Measurements from ENCODE around the gene ARHGAP4.
A peak's percentile ranks its signal among the peaks of the same experiment; 100 is the strongest.

ARHGAP4 gene

DNA sequence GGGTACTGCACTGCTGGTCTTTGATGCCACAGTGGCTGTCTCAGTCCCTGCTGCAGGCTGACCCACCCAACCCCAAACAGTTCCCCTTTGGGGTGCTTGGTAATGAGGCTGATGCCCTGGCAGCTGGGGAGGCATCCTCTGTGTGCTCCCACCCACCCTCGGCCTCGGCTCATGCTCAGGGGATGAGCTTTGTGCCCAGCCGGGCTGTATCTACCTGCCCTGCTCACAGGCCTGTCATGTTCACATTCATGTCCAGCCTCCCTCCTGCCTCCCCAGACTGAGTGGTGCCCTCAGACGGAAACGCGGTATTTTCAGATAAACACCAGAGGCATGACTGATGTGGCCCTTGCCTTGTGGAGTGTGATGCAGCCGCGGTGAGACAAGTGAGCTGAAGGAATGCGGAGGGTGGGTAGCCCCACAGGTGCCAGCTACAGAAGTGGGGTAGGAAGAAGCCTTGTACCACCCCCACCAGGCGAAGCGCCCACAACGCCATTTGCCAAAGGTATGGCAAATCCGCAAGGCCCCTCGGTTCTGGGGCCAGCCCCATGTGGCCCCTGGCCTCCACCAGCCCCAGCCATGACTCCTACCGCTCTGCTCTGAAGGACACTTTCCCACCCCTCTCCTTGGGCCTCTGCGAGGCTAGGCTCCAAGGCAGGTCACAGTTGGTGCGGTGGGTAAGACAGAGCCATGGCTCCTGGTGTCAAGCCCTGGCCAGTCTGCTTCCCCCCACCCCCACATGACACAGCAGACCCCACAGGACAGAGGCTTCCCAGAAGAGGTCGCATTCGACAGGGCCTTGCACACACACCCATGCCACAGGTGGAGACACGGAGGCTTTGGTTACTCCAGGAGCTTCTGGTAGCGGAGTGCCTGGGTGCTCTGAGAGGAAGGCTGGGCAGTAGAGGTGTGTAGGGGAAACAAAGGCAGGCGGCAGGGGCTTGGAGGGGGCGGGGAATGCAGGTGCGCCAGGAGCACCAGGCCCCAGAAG lies 20.2 kb upstream of the ARHGAP4 start:
- DNase-seq (ENCODE audit: low read depth), result no peak

DNA sequence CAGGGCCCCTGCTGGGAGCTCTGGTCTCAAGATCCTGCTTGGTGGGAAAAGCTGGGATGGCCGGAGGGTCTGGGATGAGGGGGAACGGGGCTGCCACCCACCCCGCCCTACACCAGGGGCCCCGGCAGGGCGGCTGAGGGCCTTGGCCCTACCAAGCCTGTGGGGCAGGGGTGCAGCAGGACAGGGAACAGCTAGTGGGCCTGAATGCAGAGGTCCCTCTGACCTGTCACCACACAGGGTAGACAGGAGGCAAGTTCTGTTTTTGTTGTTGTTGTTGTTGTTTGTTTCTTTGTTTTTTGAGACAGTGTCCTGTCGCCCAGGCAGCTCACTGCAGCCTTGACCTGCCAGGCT lies 18.7 kb upstream of the ARHGAP4 start:
- DNase-seq (ENCODE audit: low read depth), result no peak

DNA sequence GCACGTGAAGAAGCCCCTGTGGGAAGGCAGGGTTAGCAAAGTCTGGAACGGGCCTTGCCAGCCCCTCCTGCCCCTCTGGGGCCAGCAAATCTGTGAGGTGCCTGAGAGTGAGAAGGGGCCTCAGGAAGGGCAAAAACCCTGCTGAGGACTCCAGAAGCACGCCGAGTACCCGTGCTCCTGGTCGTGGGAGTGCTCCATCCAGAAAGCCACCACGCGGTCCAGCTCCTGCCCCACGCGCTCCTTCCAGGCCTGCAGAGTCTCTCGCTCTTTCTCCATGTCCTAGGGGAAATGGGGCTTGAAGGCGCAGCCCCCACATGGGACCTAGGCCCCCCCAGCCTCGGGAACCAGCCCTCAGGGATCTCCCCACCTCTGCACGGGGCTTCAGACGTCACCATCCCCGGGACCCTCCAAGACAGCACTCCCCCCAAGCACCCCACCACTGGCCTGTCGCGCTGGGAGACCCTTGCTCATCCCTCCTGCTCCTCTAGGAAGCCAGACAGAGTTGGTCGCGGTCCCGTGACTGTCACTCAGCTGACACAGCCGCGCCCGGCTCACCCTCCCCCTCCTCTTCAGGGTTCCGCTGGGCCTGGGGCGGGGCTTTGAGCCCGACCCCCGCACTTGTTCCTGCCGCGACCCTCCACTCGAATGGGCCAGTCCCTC lies 18.2 kb upstream of the ARHGAP4 start, which contains the start of gene RENBP:
TSS of gene RENBP (minus strand) at position 504 of the 660 bp plus-strand sequence. CDS start at position 471, 33 bp downstream.
- DNase-seq (ENCODE audit: low read depth), result no peak

DNA sequence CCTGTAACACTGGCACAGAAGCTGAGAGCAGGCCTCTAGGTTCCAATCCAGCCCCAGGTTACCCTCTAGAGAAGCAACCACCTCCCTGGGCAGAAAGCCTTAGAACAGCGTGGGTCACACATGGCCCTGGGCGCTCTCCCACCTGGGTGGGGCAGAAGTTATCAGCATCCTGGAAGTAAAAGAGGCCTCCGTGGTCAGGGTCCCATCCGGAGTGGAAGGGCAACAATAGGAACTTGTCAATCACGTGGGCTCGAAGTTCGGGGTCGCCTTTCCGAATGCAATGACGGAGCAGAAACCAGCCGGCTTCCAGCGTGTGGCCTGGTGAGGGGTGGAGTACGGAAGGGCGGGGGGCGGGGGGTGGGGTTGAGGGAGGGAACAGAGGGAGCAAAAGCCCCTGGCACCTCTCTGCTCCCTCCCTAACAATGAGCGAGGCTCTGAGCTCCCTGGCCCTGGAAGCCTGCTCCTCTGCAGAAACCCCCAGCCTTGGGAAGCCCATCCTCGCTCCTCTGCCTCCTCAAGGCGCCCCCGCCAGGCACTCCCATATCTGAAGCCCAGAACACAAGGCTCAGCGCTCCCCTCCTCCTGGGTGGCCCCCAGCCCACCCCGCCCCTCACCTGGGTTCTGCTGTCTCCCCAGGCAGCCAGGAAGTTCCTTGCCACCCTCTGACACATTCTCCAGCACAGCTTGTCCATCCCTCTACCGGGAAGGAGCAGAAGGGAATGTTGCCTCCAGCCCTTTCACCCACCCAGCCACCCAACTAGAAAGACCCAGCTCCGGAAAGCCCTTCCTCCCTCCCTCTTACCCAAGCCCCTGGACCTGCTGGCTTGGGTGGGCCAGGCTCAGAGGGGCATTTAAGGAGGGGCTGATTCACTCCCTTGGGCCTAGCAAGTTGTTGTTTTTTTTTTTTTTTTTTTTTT lies 15.5 kb upstream of the ARHGAP4 start:
- DNase-seq (ENCODE audit: low read depth), result no peak

DNA sequence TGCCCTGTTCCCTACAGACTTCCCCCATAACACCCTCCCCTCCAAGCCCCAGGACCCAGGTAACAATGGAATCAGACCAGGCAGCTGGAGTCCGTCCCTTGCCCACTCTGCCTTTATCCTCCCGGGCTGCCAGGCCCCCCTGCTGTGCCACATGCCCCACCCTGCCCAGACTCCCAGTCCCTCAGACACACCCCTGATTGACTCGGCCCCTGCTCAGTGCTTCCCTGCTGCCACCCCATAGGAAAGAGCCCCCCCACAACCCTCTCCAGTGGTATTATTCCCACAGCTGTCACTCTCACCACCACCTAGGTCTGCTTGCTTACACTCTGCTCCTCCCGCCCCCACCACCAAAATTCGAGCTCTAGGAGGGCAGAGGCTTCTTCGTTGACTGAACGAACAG lies 13.5 kb upstream of the ARHGAP4 start:
- no peak for DNase-seq (ENCODE audit: low read depth)

DNA sequence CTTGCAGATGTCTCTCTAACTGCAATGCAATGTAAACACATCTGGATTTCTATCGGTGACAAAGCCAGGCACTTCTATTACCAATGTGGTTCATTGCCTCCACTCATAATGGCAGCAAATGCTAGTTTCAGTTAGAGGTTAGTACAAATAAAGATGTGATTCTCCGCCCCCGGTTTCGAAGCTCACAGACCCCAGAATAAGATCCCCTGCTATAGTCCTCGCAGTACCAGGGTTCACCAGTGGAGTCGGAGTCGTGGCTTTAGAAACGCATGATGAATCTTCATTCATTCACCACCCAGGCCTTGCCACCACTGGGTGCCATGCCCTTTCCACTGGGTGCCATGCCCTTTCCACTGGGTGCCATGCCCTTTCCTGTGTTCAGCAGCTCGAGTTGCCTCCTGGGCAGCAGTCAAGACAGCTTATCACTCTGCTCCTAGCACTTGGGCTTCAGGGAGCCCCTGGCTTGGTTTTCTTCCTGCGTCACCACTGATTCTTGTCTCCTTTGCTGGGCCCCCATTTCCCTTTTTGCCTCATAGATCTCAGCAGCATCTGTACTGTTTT lies 12.2 kb upstream of the ARHGAP4 start:
- DNase-seq (ENCODE audit: low read depth), result no peak

DNA sequence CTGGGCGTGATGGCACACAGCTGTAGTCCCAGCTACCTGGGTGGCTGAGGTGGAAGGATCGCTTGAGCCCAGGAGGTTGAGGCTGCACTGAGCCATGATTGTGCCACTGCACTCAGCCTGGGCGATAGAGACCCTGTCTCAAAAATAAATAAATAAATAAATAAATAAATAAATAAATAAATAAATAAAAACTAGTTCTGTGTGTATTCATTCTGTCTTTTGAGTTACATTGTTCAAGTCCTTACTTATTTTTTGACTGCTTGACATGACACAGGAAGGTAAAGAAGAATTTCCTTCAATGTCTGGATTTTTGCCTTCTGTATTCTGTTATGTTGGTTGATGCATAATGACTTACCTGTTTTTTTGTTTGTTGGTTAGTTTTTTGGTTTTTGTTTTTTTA lies 11.0 kb upstream of the ARHGAP4 start:
- DNase-seq (ENCODE audit: low read depth), result no peak

DNA sequence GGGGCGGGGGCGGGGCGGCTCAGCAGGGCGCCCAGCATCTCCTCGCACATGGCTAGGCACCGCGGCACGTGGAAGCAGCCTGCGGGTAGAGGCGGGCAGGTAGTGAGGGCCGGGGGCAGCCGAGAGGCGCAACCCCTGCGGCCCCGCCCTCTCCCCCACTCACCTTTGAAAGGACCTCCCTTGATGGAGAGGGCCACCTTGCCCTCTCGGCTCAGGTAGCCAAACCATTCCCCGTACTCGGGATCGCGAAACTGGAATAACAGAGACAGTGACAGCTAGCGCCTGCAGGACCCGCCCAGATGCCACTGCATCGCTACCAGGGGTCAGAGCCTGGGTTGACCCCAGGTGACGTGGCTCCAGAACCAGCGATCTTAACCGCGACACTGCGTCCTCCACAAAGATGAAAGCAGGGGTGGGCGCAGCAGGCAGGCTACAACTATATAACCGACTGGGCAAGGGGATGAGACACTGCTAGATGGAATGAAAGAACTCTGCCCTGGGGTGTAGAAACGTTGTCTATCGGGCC lies 9.3 kb upstream of the ARHGAP4 start:
- DNase-seq (ENCODE audit: low read depth), result no peak

DNA sequence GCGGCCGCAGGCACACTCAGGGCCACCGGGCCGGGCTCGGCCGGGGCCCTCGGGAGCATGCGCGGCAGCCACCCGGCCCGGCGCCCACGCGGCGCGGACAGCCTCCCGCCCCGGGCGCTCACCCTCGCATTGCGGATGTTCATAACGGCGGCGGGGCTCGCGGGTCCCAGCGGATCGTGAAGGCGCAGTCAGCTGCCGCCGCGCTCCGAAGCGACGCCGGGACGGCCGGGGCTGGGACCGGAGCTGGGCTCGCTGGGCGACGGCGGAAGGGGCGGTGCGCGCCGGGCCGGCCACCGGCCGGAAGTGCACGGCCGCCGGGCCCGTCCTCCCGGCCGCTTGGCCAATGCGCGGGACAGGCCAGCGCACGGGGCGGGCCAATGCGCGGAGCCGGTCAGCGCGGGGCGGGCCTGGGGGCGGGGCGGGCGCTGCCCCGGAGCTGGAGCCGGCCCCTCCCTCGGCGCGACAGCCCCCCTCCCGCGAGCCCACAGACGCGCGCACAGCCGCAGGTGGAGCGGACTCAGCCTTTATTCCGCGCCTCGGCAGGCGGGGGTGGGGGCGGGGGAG lies 8.8 kb upstream of the ARHGAP4 start, which contains the start of gene NAA10:
TSS of gene NAA10 (minus strand) at position 276 of the 564 bp plus-strand sequence. CDS start at position 143, 133 bp downstream.
- DNase-seq (ENCODE audit: low read depth), result peak; percentile 36

DNA sequence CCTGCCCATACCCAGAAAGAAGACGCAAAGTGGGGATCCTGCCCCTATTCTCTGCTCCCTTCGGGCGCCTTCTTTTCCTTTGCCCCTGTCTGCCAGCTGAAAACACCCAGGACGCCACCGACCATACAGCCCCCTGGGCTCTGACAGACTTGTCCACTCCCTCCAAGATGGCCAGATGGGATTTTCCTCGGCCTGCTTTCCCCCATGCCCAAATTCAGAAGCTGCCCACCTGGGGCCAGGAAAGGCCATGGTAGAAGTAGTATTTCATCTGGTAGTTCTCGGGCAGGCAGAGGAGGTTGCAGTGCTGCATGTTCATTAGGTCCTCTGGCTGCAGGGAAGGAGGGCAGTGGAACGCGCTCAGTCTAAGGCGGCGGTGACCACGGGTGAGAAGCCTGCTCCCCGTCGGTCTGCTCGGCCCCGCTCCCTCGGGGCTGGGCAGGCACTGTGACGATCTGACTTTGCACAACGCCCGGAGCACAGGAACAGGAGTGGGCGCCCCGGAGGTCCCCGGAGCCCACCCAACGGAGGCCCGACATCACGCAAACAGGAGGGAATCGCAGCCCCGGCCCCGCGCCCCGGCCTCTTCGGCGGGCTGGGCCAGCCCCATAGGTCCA lies 8.2 kb upstream of the ARHGAP4 start:
- DNase-seq (ENCODE audit: low read depth), result no peak

DNA sequence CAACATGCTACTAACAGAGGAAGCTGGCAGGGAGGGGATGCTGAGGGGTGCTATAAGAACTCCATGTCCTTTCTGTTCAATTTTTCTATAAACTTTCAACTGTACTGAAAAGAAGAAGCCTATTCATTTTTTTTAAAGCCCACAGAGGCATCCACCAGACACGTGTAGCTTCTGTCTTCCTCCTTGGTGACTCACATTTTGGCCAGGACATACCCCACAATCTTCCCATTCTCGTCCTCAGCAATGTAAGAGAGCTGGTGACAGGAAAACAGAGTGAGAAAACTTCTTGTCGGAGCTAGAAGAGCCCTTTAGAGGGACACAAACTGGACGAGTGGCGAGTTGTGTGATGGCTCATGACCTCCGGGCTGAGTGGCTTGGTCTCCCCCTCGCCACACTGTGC lies 7.7 kb upstream of the ARHGAP4 start:
- no peak for DNase-seq (ENCODE audit: low read depth)

DNA sequence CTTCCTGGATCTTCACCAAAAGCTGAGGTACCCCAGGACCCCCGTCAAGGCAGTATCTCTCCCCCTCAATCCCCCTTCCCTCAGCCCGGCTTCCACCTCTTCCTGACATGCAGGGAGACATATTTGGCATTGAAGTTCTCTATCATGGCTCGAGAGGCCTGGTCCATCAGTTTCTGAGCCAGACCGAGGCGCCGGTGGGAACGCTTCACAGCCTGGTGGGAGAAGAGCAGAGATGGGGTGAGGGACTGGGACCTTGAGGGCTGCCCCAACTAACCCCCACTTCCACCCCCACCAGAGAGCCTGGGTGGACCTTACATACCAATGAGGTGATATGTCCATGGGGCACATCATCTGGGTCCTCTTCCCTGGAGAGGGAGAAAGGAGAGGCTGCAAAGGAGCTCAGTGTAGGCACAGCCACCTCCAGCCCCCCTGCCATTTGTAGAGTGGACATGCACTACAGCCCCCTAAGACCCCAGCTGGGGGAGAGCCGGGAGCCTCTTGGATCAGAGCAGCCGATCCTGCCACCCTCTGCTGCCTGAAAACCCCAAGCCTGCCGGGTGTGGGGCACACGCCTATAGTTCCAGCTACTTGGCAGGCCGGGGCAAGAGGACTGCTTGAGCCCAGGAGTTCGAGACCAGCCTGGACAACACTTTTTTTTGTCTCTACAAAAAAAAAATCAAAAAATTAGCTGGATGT lies 6.3 kb upstream of the ARHGAP4 start:
- no peak for DNase-seq (ENCODE audit: low read depth)

DNA sequence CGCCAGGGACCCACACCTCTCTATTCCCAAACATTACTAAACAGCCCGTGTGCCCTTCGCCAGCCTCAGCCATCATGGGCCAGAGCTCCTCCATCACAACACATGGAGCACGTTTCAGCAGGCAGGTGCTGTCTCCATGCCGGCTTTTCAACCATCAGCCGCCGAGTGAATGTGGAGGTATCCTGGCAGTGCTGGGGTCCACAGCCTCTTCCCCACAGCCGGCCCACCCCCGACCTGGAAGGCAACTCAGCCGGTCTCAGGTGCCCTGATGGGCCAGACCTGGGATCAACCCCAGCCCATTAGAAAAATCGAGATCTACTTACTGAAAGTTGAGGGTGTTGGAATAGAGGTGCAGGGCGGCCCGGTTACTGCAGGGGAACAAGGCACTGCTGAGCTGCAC lies 5.7 kb upstream of the ARHGAP4 start:
- DNase-seq (ENCODE audit: low read depth), result no peak

DNA sequence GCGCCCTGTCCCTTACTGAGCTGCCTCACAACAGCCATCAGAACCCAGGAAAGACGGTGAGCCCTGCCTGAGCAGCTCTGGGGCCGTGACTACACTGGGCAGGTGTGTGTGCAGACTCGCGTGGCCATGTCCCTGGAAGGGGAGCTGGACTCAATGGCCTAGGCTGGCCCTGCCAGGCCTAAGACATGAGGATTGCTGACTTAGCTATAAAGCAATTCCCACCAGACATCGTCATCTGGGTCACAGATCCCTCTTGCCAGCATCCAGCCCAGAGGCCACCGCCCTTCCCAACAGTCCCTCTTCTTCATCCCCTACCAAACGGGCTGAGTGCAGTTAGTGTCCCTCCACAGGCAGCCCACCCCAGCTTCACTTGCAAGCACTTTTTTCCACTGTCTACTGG lies 5.1 kb upstream of the ARHGAP4 start:
- DNase-seq (ENCODE audit: low read depth), result no peak

DNA sequence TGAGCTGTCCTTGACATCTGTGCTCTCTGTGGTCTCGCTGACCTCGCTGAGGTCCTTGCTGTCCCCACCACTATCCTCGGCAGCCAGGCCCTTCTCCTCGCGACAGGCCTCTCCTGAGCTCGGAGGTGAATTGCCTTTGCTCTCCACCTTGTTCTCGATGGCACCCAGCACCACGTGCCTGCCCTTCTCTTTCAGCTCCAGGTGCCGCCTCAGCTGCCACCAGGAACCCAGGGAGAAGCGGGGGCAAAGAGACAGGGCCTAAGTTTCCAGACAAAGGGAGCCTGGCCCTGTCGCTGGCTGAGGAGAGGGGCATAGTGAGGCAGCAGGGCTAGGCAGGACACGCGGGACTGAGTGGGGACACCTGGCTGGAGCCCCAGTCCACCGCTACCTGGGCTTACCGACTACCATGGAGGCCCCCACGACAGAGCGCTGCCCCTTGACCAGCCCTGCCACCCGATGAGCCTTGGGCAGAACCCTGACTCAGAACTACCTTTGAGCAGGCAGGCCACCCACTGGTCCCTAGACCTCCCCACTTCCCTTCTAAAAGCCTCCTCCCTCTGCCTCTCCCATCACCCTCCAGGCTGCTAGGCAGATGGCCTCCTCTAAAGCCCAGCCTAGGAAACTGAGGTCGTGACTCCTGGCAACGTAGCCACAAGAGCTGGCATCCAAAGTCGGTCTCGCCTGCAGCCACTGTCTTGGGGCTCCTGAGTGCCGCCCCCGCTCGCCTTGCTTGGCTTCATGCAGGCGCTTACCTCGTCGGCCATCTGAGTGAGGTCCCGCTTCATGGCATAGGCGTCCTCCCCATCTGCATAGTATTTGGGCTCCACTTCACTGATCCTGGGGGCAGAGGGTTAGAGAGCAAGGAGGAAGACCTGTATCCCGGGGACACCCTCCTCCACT lies 4.2 kb upstream of the ARHGAP4 start:
- no peak for DNase-seq (ENCODE audit: low read depth)

DNA sequence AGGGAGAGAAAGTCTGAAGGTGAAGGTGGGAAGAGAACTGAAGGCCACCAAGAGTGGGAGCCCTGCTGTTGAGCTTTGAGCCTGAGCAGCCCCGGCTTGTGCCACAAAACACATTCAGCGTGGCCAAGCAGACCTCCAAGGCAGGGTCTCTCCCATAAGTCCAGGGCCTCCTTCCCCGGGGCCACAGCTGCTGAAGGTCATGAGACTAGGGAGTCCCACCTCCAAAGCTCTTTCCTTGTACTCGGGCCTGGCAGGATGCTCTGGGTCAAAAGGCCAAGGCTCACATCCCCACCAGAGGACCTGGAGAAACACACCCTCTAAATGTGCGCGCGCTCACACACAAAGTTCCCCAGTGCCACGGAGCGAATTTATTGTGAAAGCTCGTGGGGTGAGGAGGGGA lies 3.5 kb upstream of the ARHGAP4 start:
- no peak for DNase-seq (ENCODE audit: low read depth)

DNA sequence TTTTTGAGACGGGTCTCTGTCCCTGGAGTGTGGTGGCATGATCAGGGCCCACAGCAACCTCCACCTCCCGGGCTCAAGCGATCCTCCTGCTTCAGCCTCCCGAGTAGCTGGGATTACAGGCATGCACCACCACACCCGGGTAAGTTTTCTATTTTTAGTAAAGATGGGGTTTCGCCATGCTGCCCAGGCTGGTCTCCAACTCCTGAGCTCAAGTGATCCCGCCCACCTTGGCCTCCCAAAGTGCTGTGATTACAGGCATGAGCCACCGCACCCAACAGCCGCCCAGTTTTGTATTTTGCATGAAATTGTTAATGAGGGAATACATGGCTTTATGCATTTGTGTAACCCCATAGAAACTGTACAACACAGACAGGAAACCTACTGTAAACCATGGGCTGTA lies 2.8 kb upstream of the ARHGAP4 start:
- DNase-seq (ENCODE audit: low read depth), result no peak

DNA sequence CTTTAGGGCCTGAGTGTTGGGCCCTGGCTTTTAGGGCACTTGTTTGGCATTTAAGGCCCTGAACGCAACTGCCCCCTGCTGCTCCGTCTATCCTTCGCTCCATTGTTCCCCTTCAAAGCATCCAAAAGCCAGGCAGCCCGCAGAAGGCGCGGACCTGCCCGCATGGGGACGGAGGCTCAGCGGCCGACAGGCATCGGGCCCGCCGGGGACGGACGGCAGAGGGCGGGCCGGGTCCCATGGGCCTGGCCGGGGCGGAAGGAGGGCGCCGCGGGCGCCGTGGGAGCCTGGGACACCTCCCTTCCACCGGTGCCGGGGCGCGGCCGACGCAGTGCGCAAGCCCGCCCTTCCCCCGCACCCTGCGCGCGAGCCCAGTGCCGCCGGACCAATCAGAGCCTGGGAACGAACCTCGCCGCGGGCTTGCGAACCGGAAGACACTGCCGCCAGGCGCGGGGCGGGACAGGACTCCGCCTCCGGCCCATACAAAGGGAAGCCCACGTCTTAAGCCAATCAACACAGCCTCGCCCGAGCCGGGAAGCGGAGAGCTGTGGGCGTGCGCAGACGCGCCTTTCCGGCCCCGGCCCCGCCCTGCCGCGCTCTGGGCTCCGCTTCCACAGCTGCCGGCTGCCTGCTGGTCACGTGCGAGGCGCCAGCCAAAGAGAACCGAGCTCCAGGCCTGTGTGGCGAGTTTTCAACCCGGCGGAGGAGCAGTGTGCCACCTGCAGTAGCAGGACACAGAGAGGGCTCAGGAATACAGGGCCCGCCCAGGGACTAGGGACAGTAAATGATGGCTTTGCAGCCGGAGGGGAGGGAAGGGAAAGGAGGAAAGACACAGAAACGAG lies 2.1 kb upstream of the ARHGAP4 start:
- DNase-seq (ENCODE audit: low read depth), result peak; percentile 97

DNA sequence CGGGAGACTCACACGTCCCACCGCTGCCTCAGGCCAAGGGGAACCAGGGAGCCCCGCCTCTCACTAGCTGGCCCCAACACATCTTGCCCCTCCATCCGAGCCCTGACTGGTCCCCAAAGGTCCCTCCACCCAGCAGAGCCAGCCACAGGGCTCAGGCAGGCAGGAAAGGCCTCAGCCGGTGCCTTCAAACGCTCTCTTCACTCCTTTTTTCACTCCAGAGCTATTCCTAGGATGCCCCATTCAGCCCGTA lies 1.5 kb upstream of the ARHGAP4 start:
- DNase-seq (ENCODE audit: low read depth), result no peak

Data from fibroblast of the conjunctiva (primary cell).